HTR-8/SVneo (cell line): Measurements from ENCODE around the gene PRDX4.
"Not testable (repeated sequence)": the region's sequence is repeated elsewhere in the genome, so short reads cannot be mapped to it uniquely, and the experiment has no call there.

Source experiments
- DNase-seq: peaks from one replicate; pipeline ENCODE4 v3.0.0; 2011; ENCODE audit warnings: low spot score, mixed read lengths; ENCODE audit not compliant: insufficient read length
- FAIRE-seq: peaks from 2 replicates; lab custom pipeline; 2011; peaks lifted over from hg19 to GRCh38; lab: Jason Lieb, UNC

PRDX4 gene

GRCh38 chrX:23668335-23668734, 1.0 kb downstream of the PRDX4 start:
- FAIRE-seq (no peak), DNase-seq (no peak)

GRCh38 chrX:23670528-23670927, 3.2 kb downstream of the PRDX4 start:
- no peak for DNase-seq
- FAIRE-seq = peak; percentile 57

- DNase-seq (no peak), FAIRE-seq (peak; percentile 4)
Measured at GRCh38 chrX:23673108-23673507, 5.8 kb downstream of the PRDX4 start.

DNA sequence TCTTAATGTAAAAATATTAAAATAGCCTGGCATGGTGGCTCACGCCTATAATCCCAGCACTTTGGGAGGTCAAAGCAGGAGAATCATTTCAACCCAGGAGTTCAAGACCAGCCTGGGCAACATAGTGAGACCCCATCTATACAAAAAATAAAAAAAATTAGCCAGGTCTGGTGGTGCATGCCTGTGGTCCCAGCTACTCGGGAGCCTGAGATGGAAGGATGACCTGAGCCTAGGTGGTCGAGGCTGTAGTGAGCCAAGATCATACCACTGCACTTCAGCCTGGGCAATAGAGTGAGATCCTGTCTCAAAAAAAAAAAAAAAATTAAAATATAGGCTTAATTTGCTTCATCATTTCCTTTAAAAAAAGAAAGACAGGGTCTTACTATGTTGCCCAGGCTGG, 9.2 kb downstream of the PRDX4 start:
- not testable (repeated sequence) for DNase-seq

DNA sequence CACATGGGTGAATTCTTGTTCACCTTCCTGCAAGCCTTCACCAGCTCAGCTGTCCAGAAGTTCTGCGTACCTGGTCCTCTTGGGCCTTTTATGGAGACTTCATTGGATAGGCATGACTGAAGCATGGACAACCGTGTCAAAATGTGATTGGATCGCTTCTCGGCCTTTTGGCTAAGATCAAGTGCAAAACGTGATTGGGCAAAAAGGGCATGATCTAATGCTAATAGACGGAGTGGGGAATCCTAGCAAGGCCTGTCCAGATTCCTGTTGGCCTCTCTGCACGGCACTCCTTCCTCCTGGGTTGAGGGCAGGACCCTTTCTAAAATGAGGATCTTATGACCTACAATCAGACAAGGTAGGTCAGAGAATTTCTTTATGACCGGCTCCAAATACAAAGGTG, 24.9 kb downstream of the PRDX4 start:
- DNase-seq = no peak
- FAIRE-seq = no peak

More for the DNA sequence above, 9.2 kb downstream of the PRDX4 start:
- FAIRE-seq = not testable (repeated sequence)

DNA sequence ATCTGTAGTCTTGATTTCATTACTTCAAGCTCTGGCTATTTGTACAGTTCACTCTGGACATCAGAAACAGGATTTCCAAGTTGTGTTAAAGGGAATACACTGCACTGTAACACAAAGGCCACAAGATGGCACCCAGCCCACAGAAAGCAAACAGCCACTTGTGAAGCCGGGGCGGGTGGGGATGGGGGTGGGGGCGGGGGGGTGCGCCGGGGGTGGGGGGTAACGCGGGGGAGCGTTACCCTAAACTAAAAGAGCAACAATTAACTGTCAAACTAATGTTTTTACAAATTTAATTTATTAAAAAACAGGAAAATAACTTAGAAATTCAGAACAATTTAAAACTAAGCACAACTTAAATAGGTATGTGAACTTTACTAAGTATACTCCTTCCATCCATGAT, 27.3 kb downstream of the PRDX4 start:
- DNase-seq (peak; percentile 76), FAIRE-seq (peak; percentile 75)

- no peak for DNase-seq
- no peak for FAIRE-seq
Measured at GRCh38 chrX:23699636-23700194, 32.4 kb downstream of the PRDX4 start.

DNA sequence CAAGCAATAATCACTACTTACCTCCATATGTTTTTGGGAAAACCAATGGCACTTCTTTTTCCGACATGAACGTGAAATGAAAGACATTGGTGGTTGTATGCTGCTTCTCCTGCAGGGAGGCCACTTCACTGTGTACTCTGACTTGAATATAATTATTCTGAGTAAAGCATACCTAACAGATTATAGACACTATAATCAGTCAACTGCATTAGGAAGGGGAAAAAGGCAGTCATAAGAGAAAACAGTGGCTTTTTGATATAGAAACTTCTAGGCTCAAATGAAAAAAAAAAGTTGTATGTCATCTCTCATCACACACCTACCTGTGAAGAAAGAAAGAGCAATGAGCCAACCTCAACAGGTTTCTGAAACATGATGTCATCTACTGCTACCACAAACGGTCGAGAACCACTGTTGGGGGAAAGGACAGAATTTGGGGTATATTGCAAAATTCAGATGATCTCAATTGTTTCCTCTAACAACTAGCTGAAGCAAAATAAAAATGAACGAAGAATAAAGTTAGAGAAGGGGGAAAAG, 37.4 kb downstream of the PRDX4 start:
- FAIRE-seq = peak; percentile 26
- no peak for DNase-seq

GRCh38 chrX:23705235-23705634, 37.9 kb downstream of the PRDX4 start:
- FAIRE-seq (peak; percentile 85), DNase-seq (no peak)

DNA sequence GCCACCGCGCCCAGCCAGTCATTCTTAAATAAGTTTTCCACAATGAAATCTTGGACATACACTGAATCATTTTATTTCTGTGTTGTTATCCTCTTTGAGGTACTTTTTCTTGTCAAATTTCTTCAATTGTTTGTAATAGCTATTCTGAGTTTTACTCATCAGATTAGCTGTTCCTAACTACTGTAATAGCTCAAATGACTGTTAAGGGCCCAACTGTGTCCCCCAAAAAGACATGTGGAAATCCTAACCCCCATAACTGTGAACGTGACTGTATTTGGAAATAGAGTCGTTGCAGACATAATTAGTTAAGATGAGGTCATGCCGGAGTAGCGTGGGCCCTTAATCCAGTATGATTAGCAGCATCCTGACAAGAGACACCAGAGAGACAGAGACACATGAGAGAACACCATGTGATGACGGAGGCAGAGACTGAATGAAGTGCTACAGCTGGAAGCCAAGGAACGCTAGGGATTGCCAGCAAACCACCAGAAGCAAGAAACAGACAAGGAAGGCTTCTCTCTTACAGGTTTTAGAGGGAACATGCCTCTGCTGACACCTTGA, 52.9 kb downstream of the PRDX4 start:
- FAIRE-seq = no peak

DNA sequence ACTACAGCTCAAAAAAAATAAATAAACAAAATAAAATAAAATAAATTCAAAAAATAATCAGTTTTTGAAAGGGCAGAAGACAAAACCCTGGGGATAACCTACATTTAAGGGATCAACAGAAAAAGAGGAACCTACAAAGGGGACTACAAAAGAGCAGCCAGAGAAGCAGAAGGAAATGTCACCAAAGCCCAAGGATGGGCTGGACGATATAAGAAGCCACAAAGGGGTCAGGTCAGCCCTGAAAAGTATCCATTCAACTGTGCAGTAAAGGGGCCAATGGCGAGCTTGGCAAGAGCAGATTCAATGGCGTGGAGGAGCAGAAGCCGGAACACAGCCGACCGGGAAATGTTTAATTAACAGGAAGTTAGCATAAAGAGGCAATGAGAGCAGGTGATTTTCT, 58.9 kb downstream of the PRDX4 start:
- DNase-seq (no peak), FAIRE-seq (no peak)

More for the DNA sequence above, 52.9 kb downstream of the PRDX4 start:
- DNase-seq = no peak

DNA sequence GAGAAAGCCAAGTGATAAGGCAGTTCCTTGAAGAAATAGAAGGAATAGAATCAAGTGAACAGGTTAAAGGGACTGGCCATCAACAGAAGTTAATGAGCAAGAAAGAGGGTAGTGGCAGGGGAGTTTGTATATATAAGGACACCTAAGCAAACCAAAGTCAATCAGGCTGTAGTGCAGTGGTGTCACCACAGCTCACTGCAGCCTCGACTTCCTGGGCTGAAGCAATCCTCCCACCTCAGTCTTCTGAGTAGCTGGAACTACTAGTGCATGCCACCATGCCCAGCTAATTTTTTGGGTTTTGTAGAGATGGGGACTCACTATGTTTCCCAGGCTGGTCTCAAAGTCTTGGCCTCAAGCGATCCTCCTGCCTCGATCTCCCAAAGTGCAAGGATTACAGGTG, 59.9 kb downstream of the PRDX4 start:
- DNase-seq (no peak), FAIRE-seq (peak; percentile 57)

DNA sequence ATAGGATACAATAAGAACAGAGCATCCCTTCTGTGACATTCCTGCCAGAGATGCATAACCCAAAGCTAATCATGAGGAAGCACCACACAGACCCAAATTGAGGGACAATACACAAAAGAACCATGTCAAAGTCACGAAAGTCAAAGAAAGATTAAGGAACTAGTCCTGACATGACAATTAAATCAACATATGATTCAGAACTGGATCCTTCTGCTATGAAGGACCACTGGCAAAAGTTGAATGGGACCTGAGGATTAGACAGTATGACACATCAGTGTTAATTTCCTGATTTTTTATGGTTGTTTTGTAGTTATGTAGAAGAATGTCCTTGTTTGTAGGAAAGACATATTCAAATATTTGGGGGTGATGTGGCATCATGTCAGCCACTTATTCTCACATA, 61.9 kb downstream of the PRDX4 start:
- FAIRE-seq = no peak

DNA sequence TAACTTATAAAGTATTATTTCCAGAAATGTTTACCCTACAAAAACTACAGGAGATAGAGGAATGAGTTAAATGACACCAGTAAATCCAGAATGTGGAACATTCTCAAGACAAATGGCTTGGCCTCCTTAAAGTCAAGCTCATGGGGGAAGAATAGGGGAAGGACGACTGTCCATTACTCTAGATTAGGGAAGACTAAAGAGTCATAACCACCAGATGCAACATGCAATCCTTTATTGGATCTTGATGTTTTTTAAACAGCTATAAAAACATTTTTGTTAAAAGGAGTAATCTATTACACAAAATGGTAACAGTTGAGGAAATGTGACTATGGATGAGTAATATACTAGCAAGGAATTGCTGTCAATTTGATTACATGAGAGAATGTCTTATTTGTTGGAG, 64.7 kb downstream of the PRDX4 start:
- DNase-seq = no peak
- FAIRE-seq = no peak

More for the DNA sequence above, 61.9 kb downstream of the PRDX4 start:
- no peak for DNase-seq

- FAIRE-seq (no peak), DNase-seq (no peak)
Measured at GRCh38 chrX:23732704-23733103, 65.4 kb downstream of the PRDX4 start.
